HG03139 (cell line): ENCODE results near the gene TBC1D10B.

Experiments used
- ATAC-seq: cut with Tn5 transposase; IDR thresholded peaks from one replicate; pipeline ENCODE4 v1.9.1; 2021; ENCODE audit not compliant: unreplicated experiment

The TBC1D10B gene

GRCh38 chr16:30376461-30376902, 6.2 kb upstream of the TBC1D10B start:
- no peak for ATAC-seq

GRCh38 chr16:30375864-30376263, 5.6 kb upstream of the TBC1D10B start:
- ATAC-seq, result no peak

GRCh38 chr16:30374538-30374937, 4.2 kb upstream of the TBC1D10B start, which contains the start of gene MYL11:
TSS of gene MYL11 (plus strand) at chr16:30374802. CDS start at chr16:30374858, 56 bp downstream.
- ATAC-seq, result no peak

GRCh38 chr16:30372725-30373124, 2.4 kb upstream of the TBC1D10B start:
- ATAC-seq, result no peak

- no peak for ATAC-seq
Measured at GRCh38 chr16:30372038-30372712, 1.9 kb upstream of the TBC1D10B start.

GRCh38 chr16:30371248-30371816, 1.0 kb upstream of the TBC1D10B start:
- no peak for ATAC-seq

- ATAC-seq, result no peak
Measured at GRCh38 chr16:30369938-30370455, 297 bp downstream of the TBC1D10B start.

- ATAC-seq, result no peak
Measured at GRCh38 chr16:30369091-30369937, 980 bp downstream of the TBC1D10B start.

- ATAC-seq, result no peak
Measured at GRCh38 chr16:30368792-30369090, 1.6 kb downstream of the TBC1D10B start.

GRCh38 chr16:30368122-30368791, 2.0 kb downstream of the TBC1D10B start:
- ATAC-seq, result no peak

- no peak for ATAC-seq
Measured at GRCh38 chr16:30367349-30368009, 2.8 kb downstream of the TBC1D10B start.

- no peak for ATAC-seq
Measured at GRCh38 chr16:30366511-30366910, 3.8 kb downstream of the TBC1D10B start.

GRCh38 chr16:30365200-30365599, 5.1 kb downstream of the TBC1D10B start:
- ATAC-seq, result no peak

GRCh38 chr16:30361180-30361579, 9.1 kb downstream of the TBC1D10B start:
- no peak for ATAC-seq

- ATAC-seq, result no peak
Measured at GRCh38 chr16:30359871-30360170, 10.5 kb downstream of the TBC1D10B start.

- ATAC-seq, result no peak
Measured at GRCh38 chr16:30358990-30359870, 11.1 kb downstream of the TBC1D10B start.

GRCh38 chr16:30358577-30358936, 11.7 kb downstream of the TBC1D10B start:
- no peak for ATAC-seq

GRCh38 chr16:30357715-30358576, 12.3 kb downstream of the TBC1D10B start:
- no peak for ATAC-seq

GRCh38 chr16:30357085-30357714, 13.1 kb downstream of the TBC1D10B start:
- no peak for ATAC-seq
